Testis (tissue), 2 donors: Measurements from ENCODE around the gene ZMIZ1.

Experiments used
- CTCF ChIP-seq, 3 experiments: fragments of 450-650 bp in 2 of 3; fragments of 200-600 bp in 1 of 3; sonication (generic) in 1 of 3; IDR thresholded peaks; one replicate each; pipeline ENCODE4 v1.5.1; 2016 to 2019; ENCODE audit warnings: antibody characterized with exemption in 3 of 3, mild to moderate bottlenecking in 2 of 3, moderate library complexity in 1 of 3
- POLR2A ChIP-seq: fragments of 450-650 bp; IDR thresholded peaks from one replicate; pipeline ENCODE4 v1.6.1; 2017; ENCODE audit warnings: antibody characterized with exemption, mild to moderate bottlenecking, moderate library complexity

DNA sequence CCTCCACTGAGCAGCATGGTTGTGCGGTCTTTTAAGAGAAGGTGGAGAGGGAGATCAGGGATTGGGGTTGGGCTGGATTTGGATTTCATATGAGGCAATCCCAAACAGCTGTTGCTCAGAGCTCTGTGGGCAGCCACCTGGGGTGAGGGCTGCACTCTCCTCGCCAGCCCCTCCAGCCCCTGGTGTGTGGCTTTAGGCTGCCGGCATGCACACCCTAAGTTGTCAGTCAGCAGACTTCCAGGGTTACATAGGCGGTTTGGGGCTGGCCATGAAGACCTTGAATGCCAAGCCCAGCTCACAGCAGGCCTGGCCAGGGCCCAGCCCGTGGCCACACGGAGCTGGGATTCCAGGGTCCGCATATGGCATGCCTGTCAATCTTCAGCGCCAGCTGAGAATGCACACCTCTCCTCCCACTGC, 54.8 kb downstream of the ZMIZ1 start:
- no peak for TF ChIP-seq CTCF (IDR thresholded peaks at IDR 0.05)
- no peak for TF ChIP-seq POLR2A
